ENCODE measurements around the gene ANXA1. TPM values are rescaled to one million over a fixed set of nuclear protein-coding genes. Genes with fewer than 3 reads are reported as not detected.

ANXA1 gene
- total RNA-seq, 1 experiment from 2014 or later = 737 TPM

GRCh38 chr9:73210886-73211666, 59.4 kb downstream of the ANXA1 start:
- no peak for DNase-seq (ENCODE audit: low read depth)

GRCh38 chr9:73213300-73213699, 61.6 kb downstream of the ANXA1 start:
- DNase-seq (ENCODE audit: low read depth) = no peak

DNA sequence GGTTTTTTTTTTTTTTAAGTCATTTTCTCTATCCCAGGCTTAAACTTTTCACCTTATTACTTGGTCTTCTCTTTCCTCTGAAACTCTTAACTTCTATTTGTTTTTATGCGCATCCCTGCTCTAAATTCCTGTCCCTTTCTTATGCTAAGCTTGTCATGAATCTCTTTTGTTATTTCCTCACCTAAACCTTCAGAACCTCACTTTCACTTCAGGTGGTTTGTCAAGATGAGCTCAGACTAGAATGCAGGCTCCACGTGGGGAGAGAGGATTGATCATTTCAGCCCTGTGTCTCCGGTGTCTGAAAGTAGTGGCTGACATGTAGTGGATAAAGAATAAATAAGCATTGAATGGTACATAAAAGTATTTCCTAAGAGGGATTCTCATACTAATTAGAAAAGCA, 63.6 kb downstream of the ANXA1 start:
- DNase-seq (ENCODE audit: low read depth) = no peak

DNA sequence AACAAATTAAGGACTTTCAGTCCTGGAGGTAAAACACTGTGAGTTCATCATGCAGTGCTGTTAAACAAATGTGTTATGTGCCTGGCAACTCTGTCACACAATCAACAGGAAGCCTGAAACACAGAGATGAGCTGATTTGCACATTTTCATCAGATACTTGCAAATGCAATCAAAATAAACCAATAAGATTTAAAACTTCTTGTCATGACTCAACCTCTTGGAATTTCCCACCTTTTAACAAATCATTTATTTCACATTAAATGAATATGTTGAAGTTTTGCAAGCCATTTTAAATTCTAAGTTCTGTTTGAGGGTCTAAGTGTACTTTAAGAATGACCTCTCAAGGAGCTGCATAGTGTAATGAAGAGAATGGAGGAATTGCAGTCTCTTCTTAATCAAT, 64.4 kb downstream of the ANXA1 start:
- DNase-seq (ENCODE audit: low read depth) = no peak

Other genes with a start within 250 kb of the ANXA1 start
- not detected in 2 replicates for gene ALDH1A1, start 198.8 kb upstream of the ANXA1 start, total RNA-seq (2014; rRNA removed; shearing (Covaris generic))